ENCODE data around the gene BSND.

Gene BSND

DNA sequence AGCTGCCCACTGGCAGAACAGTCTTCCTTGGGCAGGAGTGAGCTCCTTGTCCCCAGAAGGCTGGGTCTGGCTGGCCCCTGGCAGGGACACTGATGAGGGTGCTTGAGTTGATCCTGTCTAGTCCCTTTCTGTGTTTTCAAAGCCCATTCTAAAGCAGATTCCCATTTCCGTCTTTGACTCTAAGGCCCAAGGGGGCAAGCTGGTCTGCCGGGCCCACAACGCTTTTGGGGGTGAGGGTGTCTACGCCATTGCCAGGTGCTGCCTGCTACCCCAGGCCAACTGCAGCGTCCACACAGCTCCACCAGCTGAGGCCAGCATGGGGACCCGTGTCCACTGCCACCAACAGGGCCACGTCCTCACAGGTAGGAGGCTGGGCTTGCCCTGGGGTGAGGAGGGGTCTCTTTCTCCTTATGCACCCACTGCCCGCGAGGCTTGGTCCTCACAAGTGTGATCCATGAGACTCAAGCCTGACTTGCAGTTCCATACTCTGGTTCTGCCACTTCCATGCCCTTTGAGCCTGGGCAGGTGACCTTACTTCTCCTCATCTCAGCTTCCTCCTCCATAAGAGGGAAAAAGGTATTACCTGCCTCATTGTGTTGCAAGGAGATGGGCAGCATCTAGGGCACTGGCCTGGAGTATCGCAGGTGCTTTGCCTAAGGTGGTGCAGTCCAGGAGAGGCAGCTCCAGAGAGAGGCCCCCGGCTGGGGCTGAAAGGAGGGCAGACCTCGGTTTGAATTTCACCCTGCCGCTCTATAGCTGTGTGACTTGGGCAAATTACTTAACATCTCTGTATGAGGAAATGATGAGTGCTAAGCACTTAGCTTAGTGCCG, 60.8 kb downstream of the BSND start:
- no peak for DNase-seq (ENCODE audit: low read depth)
- TF ChIP-seq, protein P1, sequence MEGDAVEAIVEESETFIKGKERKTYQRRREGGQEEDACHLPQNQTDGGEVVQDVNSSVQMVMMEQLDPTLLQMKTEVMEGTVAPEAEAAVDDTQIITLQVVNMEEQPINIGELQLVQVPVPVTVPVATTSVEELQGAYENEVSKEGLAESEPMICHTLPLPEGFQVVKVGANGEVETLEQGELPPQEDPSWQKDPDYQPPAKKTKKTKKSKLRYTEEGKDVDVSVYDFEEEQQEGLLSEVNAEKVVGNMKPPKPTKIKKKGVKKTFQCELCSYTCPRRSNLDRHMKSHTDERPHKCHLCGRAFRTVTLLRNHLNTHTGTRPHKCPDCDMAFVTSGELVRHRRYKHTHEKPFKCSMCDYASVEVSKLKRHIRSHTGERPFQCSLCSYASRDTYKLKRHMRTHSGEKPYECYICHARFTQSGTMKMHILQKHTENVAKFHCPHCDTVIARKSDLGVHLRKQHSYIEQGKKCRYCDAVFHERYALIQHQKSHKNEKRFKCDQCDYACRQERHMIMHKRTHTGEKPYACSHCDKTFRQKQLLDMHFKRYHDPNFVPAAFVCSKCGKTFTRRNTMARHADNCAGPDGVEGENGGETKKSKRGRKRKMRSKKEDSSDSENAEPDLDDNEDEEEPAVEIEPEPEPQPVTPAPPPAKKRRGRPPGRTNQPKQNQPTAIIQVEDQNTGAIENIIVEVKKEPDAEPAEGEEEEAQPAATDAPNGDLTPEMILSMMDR (IDR thresholded peaks at IDR 0.05; ENCODE audit: control insufficient read depth, extremely low read depth, insufficient read depth) = no peak
- no peak overlapping the region for H3K4me3 ChIP-seq (ENCODE audit: low read depth, low read length)

DNA sequence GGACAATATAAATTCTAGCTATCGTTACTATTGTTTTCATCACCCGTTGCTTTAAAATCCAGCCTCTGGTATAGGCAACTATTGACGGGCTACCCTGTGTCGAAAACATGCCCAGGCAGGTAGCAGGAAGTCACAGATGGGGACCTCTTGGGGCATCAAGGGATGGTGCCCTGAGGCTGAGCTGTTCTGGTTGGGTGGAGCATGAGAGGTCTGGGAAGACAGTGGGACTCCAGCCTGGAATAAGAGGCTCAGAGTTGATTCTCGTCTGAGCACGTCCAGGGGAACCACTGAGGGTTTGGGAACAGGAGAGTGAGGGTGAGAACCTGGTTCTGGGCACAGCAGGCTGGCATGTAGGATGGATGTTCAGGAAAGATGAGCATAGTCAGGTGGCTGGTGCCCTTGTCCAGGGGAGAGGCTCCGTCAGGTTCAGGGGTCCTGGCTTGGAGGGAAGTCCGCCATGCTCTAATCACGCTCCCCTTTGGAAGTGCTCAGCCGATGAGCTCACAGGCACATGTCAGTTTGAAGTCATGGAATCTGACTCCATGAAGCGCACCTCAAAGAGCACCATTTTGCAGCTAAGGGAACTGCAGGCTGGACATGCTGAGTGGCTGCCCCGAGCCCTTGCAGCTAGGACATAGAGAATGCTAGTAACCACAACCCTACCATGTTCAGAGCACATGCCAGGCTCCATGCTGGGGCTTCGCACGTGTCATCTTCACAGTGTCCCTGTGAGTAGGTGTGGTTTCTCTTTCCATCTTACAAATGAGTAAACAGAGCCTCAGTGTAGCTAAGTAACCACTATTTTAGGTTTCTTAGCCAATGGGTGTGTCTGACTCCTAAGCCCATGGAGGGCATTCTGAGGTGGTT, 61.6 kb downstream of the BSND start:
- TF ChIP-seq, protein P1 (IDR thresholded peaks at IDR 0.05; ENCODE audit: control insufficient read depth, extremely low read depth, insufficient read depth) = no peak
- no peak overlapping the region for H3K4me3 ChIP-seq (ENCODE audit: low read depth, low read length)
- no peak for DNase-seq (ENCODE audit: low read depth)

DNA sequence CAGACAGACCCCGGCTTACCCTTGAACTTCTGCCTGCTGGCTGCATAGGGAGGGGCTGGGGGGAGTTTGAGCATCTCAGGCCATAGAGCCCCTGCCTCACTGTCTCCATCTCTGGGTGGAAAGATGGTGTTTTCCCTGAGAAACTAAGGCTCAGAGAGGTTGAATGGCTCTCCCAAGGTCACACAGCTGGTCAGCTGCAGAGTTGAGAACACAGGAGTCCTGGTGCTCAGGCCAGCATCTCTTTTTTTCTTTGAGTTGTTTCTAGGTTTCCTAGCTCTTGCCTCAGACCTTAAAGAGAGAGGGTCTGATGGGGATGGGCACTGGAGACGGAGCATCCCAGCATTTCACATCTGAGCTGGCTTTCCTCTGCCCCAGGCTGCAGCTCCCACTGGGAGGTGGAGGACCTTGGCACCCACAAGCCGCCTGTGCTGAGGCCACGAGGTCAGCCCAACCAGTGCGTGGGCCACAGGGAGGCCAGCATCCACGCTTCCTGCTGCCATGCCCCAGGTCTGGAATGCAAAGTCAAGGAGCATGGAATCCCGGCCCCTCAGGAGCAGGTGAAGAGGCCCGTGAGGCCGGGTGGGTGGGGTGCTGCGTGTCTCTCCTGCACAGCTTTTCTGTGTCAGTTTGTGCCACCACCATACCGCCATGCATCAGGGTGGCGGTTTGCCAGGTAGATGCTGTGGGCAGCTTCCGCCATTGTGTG, 62.4 kb downstream of the BSND start:
- DNase-seq (ENCODE audit: low read depth) = no peak
- TF ChIP-seq, protein P1 (IDR thresholded peaks at IDR 0.05; ENCODE audit: control insufficient read depth, extremely low read depth, insufficient read depth) = no peak
- H3K4me3 ChIP-seq (ENCODE audit: low read depth, low read length) = no peak overlapping the region
